HG03432 (cell line): Measurements from ENCODE around the gene DCLK1.

ENCODE experiments used
- ATAC-seq: cut with Tn5 transposase; IDR thresholded peaks from one replicate; pipeline ENCODE4 v1.9.1; 2021; ENCODE audit warnings: mild to moderate bottlenecking, moderate library complexity; ENCODE audit not compliant: unreplicated experiment

DCLK1 gene

GRCh38 chr13:35876601-35877000 lies 254.6 kb downstream of the DCLK1 start:
- ATAC-seq, result no peak

- ATAC-seq, result no peak
Observed at GRCh38 chr13:35874704-35875103, 256.5 kb downstream of the DCLK1 start.

- no peak for ATAC-seq
Observed at GRCh38 chr13:35872369-35872768, 258.8 kb downstream of the DCLK1 start.

- ATAC-seq, result no peak
Observed at GRCh38 chr13:35871561-35871960, 259.6 kb downstream of the DCLK1 start.

- no peak for ATAC-seq
Observed at GRCh38 chr13:35866801-35867200, 264.4 kb downstream of the DCLK1 start.

- no peak for ATAC-seq
Observed at GRCh38 chr13:35865341-35866240, 265.6 kb downstream of the DCLK1 start.

GRCh38 chr13:35860661-35861060 lies 270.5 kb downstream of the DCLK1 start:
- ATAC-seq, result no peak

GRCh38 chr13:35859981-35860380 lies 271.2 kb downstream of the DCLK1 start:
- ATAC-seq, result no peak

GRCh38 chr13:35858665-35859064 lies 272.5 kb downstream of the DCLK1 start:
- ATAC-seq, result no peak

- no peak for ATAC-seq
Observed at GRCh38 chr13:35857769-35858168, 273.4 kb downstream of the DCLK1 start.

- ATAC-seq, result no peak
Observed at GRCh38 chr13:35856721-35857364, 274.3 kb downstream of the DCLK1 start.

- no peak for ATAC-seq
Observed at GRCh38 chr13:35856084-35856483, 275.1 kb downstream of the DCLK1 start.

- ATAC-seq, result no peak
Observed at GRCh38 chr13:35855531-35856019, 275.6 kb downstream of the DCLK1 start.

- ATAC-seq, result no peak
Observed at GRCh38 chr13:35854286-35854685, 276.9 kb downstream of the DCLK1 start.

- ATAC-seq, result no peak
Observed at GRCh38 chr13:35851881-35852280, 279.3 kb downstream of the DCLK1 start.

- no peak for ATAC-seq
Observed at GRCh38 chr13:35851356-35851755, 279.8 kb downstream of the DCLK1 start.

GRCh38 chr13:35850569-35850968 lies 280.6 kb downstream of the DCLK1 start:
- ATAC-seq, result no peak

GRCh38 chr13:35849256-35849644 lies 281.9 kb downstream of the DCLK1 start:
- no peak for ATAC-seq

GRCh38 chr13:35848336-35849255 lies 282.6 kb downstream of the DCLK1 start:
- ATAC-seq, result no peak

- no peak for ATAC-seq
Observed at GRCh38 chr13:35843272-35843671, 287.9 kb downstream of the DCLK1 start.

GRCh38 chr13:35841060-35841521 lies 290.1 kb downstream of the DCLK1 start:
- no peak for ATAC-seq
